Breast epithelium (tissue), 3 donors: ENCODE data around the gene ORC1.

ENCODE experiments used
- CTCF ChIP-seq, 3 donors: fragments of 450-650 bp; IDR thresholded peaks; one replicate each; pipeline ENCODE4 v1.5.1; 2016 to 2017; ENCODE audit warnings: antibody characterized with exemption in 3 of 3, mild to moderate bottlenecking in 3 of 3, moderate library complexity in 3 of 3
- POLR2A ChIP-seq: fragments of 450-650 bp; IDR thresholded peaks from one replicate; pipeline ENCODE4 v1.6.1; 2016; ENCODE audit warnings: antibody characterized with exemption, mild to moderate bottlenecking, moderate library complexity

DNA sequence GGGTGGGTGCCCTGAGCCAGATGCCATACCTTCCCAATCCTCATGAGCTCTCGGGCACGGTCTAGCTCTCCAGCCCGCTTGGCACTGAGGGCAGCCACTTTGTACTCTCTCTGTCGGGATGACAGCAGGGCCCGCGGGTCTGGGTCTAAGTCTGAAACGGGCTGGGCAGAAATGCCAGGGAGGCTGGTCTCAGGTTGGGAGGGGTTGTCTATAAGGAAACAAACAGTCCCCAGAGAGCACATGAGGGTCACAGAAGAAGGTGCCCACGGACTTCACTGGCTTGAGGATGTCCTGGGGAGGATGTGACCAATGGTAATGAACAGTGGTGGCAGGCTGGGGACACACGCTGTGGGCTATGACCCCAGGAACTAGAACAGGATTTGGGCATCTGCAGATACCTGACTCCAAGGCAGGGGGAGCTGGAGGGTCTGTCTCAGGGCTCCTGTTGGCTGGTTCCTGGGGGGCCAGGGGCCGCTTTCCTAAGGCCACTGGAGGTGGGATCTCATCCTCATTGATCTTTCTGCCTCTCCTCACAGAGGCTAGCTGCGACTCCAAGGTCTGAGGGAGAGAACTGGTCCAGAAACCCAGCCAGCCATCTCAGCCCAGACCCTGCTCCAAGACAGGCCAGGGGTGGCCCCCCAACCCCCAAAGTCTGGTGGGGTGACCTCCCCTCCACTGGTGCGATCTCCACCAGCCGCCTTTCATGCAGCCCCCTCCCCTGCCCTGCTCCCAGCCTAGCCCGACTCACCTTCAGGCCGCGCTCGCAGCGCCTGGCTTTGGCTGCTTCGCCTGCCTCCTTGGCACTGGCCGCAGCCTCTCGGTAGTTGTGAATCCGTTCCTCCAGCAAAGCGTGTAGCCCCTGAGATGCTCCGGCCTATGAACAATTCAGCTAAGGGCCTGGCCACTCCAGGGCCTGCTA is 44.3 kb downstream of the ORC1 start:
- TF ChIP-seq CTCF (IDR thresholded peaks at IDR 0.05) (no peak), POLR2A (no peak)
